Measurements from ENCODE around the gene TULP1. TPM values are rescaled to one million over a fixed set of nuclear protein-coding genes. Genes with fewer than 3 reads are reported as not detected.

TULP1 gene
- total RNA-seq, 2 experiments from 2014 or later, result not detected

DNA sequence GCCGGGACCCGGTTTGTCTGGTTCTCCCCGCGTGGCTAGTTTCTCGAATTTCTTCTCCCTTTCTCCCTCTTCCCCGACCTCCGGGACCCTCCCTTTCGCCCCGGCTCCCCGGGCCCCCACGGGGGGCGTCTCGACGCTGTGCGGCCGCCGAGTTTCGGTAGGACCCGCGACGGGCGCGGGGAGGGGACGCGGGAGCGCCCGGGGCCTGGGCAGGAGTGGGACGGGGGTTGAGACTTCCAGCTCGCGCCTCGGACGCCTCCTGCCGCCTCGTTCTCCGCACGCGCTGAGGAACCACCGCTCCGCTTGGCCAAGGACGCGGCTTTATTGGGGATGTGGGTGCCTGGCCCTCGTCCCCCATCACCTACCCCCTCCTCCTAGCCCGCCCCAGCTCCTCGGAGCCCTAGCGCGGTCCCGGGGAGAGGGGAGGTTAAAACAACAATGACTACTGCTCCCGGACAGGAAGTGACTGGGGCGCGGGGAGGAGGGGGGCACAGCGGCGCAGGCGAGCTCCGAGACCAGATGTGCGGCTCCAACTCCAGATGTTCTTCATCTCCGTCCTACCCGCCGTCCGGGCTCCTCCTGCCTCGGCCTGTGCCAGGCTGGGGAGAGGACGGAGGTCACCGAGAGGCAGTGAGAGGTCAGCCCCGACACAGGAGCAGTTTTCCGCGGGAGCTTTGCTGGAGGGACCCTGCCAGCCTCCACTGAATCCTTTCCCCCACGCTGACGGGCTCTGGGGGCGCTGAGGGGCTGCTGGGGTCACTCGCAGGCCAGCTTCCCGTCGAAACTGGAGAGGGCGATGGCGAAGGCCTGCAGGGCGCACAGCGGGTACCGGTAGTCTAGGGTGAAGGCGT, 14.9 kb downstream of the TULP1 start:
- Mint-ChIP-seq H3K9me3 (no peaks in the 10 kb centered on the region), H3K27me3 (peaks cover 25% of the 10 kb centered on the region), H3K4me3 (peak overlapping the region; percentile 85), H3K27ac (peak overlapping the region; percentile 38), H3K4me1 (ENCODE audit: low read depth) (peaks cover 26% of the 10 kb centered on the region), H3K36me3 (ENCODE audit: low read depth) (no peaks in the 10 kb centered on the region)
- peak in 13 of 14 experiments; percentile 4 to 62 (median 33) for DNase-seq
- Histone ChIP-seq H3K27ac (ENCODE audit: low read depth in 1 of 2, low read length in 2 of 2) (no peak overlapping the region), H3K9me3 (ENCODE audit: control insufficient read depth in 1 of 2, insufficient read depth in 1 of 2, low read length in 2 of 2) (peaks cover 0 to 7% of the 10 kb centered on the region in 2 experiments), H3K36me3 (ENCODE audit: insufficient read depth, low read length) (no peaks in the 10 kb centered on the region), H3K27me3 (ENCODE audit: control insufficient read depth in 1 of 2, insufficient read depth in 2 of 2, low read length in 2 of 2) (peaks cover 3 to 16% of the 10 kb centered on the region in 2 experiments), H3K4me1 (ENCODE audit: insufficient read depth, low read length) (peaks cover 29% of the 10 kb centered on the region), H3K4me3 (ENCODE audit: low read length) (peak overlapping the region; percentile 60)
- peak; percentile 36 for ATAC-seq (ENCODE audit: poor library complexity)
- intact Hi-C loops (cut with DNase I, micrococcal nuclease), result loop anchor here in 1 of 2 experiments (2.0 kb wide), 1 partner anchor 29 kb away; the partner anchor contains the start of gene RPL10A
- CTCF ChIA-PET, result interaction anchor here (1.3 kb wide), 1 partner anchor 29 kb away, joined by 3 read pairs; the partner anchor contains the start of gene RPL10A
- POLR2A ChIA-PET, result interaction anchor here (1.0 to 2.4 kb wide), 7 partner anchors 9 to 104 kb away, joined by 3 to 16 read pairs (median 4); partner anchors contain the start of genes FANCE and RPL10A
- TF ChIP-seq, protein P1, sequence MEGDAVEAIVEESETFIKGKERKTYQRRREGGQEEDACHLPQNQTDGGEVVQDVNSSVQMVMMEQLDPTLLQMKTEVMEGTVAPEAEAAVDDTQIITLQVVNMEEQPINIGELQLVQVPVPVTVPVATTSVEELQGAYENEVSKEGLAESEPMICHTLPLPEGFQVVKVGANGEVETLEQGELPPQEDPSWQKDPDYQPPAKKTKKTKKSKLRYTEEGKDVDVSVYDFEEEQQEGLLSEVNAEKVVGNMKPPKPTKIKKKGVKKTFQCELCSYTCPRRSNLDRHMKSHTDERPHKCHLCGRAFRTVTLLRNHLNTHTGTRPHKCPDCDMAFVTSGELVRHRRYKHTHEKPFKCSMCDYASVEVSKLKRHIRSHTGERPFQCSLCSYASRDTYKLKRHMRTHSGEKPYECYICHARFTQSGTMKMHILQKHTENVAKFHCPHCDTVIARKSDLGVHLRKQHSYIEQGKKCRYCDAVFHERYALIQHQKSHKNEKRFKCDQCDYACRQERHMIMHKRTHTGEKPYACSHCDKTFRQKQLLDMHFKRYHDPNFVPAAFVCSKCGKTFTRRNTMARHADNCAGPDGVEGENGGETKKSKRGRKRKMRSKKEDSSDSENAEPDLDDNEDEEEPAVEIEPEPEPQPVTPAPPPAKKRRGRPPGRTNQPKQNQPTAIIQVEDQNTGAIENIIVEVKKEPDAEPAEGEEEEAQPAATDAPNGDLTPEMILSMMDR (IDR thresholded peaks at IDR 0.05), result no peak

DNA sequence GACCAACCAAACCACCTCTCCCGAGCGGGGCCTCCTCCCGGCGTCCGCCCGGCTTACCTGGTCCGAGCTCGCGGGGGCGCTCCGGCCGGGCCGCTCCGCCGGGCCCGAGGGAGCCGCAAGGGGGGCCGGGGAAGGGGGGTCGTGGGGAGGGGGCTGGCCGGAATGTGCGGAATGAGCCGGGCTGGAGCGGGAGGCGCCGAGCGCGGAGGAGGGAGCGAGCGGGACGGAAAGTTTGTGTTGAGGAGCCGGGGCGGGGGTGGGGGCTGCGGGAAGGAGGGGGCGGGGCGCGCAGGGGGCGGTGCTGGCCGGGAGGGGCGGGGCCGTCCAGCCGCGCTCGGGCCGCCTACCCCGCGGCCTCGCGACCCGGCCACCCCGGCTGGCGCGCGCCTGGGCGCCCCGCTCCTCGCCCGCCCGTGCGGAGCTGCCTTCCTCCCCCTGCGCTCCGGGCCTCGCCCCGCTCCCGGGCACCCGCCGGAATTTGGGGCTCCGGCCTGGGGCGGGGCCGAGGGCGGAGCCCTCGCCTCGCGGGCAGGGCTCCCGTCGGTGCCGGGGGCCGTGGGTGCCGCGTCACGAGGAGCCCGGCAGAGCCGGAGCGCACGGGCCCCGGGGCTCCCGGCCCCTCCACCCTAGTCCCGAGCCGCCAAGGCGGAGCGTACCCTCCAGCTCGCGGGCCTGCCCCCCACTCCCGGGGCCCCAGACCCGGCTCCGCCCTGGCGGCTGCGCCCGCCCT, 15.7 kb downstream of the TULP1 start, which contains the start of gene TEAD3:
Gene TEAD3 (minus strand): TSS at position 239 of the 730 bp plus-strand sequence.
- peak within 1 kb of the TSS; percentile 86 for H3K4me3 Mint-ChIP-seq
- intact Hi-C loops (cut with DNase I, micrococcal nuclease), result loop anchor here in 1 of 2 experiments (2.0 kb wide), 1 partner anchor 28 kb away; the partner anchor contains the start of gene RPL10A
- H3K27ac Mint-ChIP-seq, result peak within 1 kb of the TSS; percentile 39

More for the DNA sequence above, 15.7 kb downstream of the TULP1 start, which contains the start of gene TEAD3:
- DNase-seq (peak in 13 of 14 experiments; percentile 12 to 79 (median 40)), ATAC-seq (ENCODE audit: poor library complexity) (peak; percentile 69)
- Mint-ChIP-seq H3K27me3 (peaks cover 25% of the 10 kb centered on the region), H3K9me3 (no peaks in the 10 kb centered on the region), H3K4me1 (ENCODE audit: low read depth) (peaks cover 28% of the 10 kb centered on the region), H3K36me3 (ENCODE audit: low read depth) (no peaks in the 10 kb centered on the region)
- ChIA-PET CTCF (interaction anchor here (0.9 to 1.3 kb wide), 2 partner anchors 10 to 29 kb away, joined by 3 read pairs; partner anchors contain the start of gene RPL10A), POLR2A (interaction anchor here (1.0 to 2.4 kb wide), 7 partner anchors 19 to 186 kb away, joined by 3 to 16 read pairs (median 4); partner anchors contain the start of genes FANCE and RPL10A)
- TF ChIP-seq, protein P1 (IDR thresholded peaks at IDR 0.05), result no peak
- H3K4me1 ChIP-seq (ENCODE audit: insufficient read depth, low read length), result peaks cover 29% of the 10 kb centered on the region
- no peaks in the 10 kb centered on the region for H3K36me3 ChIP-seq (ENCODE audit: insufficient read depth, low read length)
- H3K4me3 ChIP-seq (ENCODE audit: low read length), result peak within 1 kb of the TSS; percentile 60
- peaks cover 0 to 7% of the 10 kb centered on the region in 2 experiments for H3K9me3 ChIP-seq (ENCODE audit: control insufficient read depth in 1 of 2, insufficient read depth in 1 of 2, low read length in 2 of 2)
- no peak within 1 kb of the TSS for H3K27ac ChIP-seq (ENCODE audit: low read depth in 1 of 2, low read length in 2 of 2)
- H3K27me3 ChIP-seq (ENCODE audit: control insufficient read depth in 1 of 2, insufficient read depth in 2 of 2, low read length in 2 of 2), result peaks cover 3 to 14% of the 10 kb centered on the region in 2 experiments

Data from CD4-positive, alpha-beta T cell (primary cell).